GM03348 (cell line): Measurements from ENCODE around the gene KLHL24.
"Not testable (repeated sequence)": the region's sequence is repeated elsewhere in the genome, so short reads cannot be mapped to it uniquely, and the experiment has no call there.

Source experiments
- DNase-seq: peaks from one replicate; pipeline ENCODE4 v3.0.0; 2012; ENCODE audit warnings: low spot score

The KLHL24 gene

GRCh38 chr3:183635431-183636220 is at the start of gene KLHL24:
Gene KLHL24 (plus strand): TSS chr3:183635623. CDS start chr3:183650357, 14,734 bp downstream.
- peak; percentile 96 for DNase-seq

GRCh38 chr3:183586477-183586876 is 48.9 kb upstream of the KLHL24 start:
- no peak for DNase-seq

- DNase-seq = no peak
Measured at GRCh38 chr3:183587336-183587735, 48.1 kb upstream of the KLHL24 start.

- DNase-seq = no peak
Measured at GRCh38 chr3:183590442-183590841, 45.0 kb upstream of the KLHL24 start.

GRCh38 chr3:183591881-183592521 is 43.4 kb upstream of the KLHL24 start:
- DNase-seq = peak; percentile 29

- DNase-seq = no peak
Measured at GRCh38 chr3:183592821-183593220, 42.6 kb upstream of the KLHL24 start.

GRCh38 chr3:183594636-183595035 is 40.8 kb upstream of the KLHL24 start:
- DNase-seq = no peak

GRCh38 chr3:183597959-183598358 is 37.5 kb upstream of the KLHL24 start:
- no peak for DNase-seq

GRCh38 chr3:183611326-183611725 is 24.1 kb upstream of the KLHL24 start:
- DNase-seq = not testable (repeated sequence)

- DNase-seq = peak; percentile 16
Measured at GRCh38 chr3:183613366-183614285, 21.8 kb upstream of the KLHL24 start.

- DNase-seq = no peak
Measured at GRCh38 chr3:183618542-183618941, 16.9 kb upstream of the KLHL24 start.

- DNase-seq = no peak
Measured at GRCh38 chr3:183619010-183619409, 16.4 kb upstream of the KLHL24 start.

GRCh38 chr3:183619624-183620251 is 15.7 kb upstream of the KLHL24 start:
- DNase-seq = no peak

GRCh38 chr3:183620252-183620628 is 15.2 kb upstream of the KLHL24 start:
- no peak for DNase-seq

GRCh38 chr3:183622473-183622872 is 12.9 kb upstream of the KLHL24 start:
- not testable (repeated sequence) for DNase-seq

- DNase-seq = no peak
Measured at GRCh38 chr3:183626877-183627594, 8.4 kb upstream of the KLHL24 start.

GRCh38 chr3:183629546-183630301 is 5.7 kb upstream of the KLHL24 start:
- no peak for DNase-seq

GRCh38 chr3:183631715-183632114 is 3.7 kb upstream of the KLHL24 start:
- no peak for DNase-seq

GRCh38 chr3:183632725-183633124 is 2.7 kb upstream of the KLHL24 start:
- DNase-seq = not testable (repeated sequence)

GRCh38 chr3:183634707-183635106 is 716 bp upstream of the KLHL24 start:
- no peak for DNase-seq

GRCh38 chr3:183635107-183635430 is 354 bp upstream of the KLHL24 start:
- DNase-seq = no peak
